ENCODE measurements around the gene FAM149B1. TPM values are rescaled to one million over a fixed set of nuclear protein-coding genes. Genes with fewer than 3 reads are reported as not detected.

Gene FAM149B1
- total RNA-seq, 1 experiment from 2014 or later, result 10.9 TPM

GRCh38 chr10:73134727-73135126, 33.2 kb upstream of the FAM149B1 start:
- DNase-seq (ENCODE audit: low spot score), result no peak
- ChIA-PET POLR2A (ENCODE audit: low non-redundant PET) (no interaction called here), CTCF (no interaction called here)
- H3K4me1 ChIP-seq (ENCODE audit: insufficient read depth, low read length, poor library complexity, severe bottlenecking), result peaks cover 9% of the 10 kb centered on the region
- no peaks in the 10 kb centered on the region for H3K9me3 ChIP-seq (ENCODE audit: low read depth, low read length, poor library complexity, severe bottlenecking)
- no peaks in the 10 kb centered on the region for H3K27me3 ChIP-seq (replicated peaks; ENCODE audit: insufficient read depth, low read depth, low read length, poor library complexity)
- intact Hi-C loops (cut with micrococcal nuclease; ENCODE audit: unreplicated experiment), result no loop called here
- TF ChIP-seq CTCF (conservative IDR thresholded peaks at IDR 0.05; ENCODE audit: low read depth, low read length) (no peak), EZH2 (IDR thresholded peaks at IDR 0.05; ENCODE audit: borderline replicate concordance, low read depth, low read length, poor library complexity, severe bottlenecking) (no peak)
- peaks cover 69% of the 10 kb centered on the region for H3K36me3 ChIP-seq (ENCODE audit: insufficient read depth, low read length, poor library complexity, severe bottlenecking)
- no peak overlapping the region for H3K27ac ChIP-seq (ENCODE audit: low read depth, low read length, poor library complexity, severe bottlenecking)
- no TSS peak for BruUV-seq (replicated peaks)
- H3K4me3 ChIP-seq (ENCODE audit: low read depth, low read length, poor library complexity, severe bottlenecking), result no peak overlapping the region

GRCh38 chr10:73136627-73137026, 31.3 kb upstream of the FAM149B1 start:
- no peaks in the 10 kb centered on the region for H3K9me3 ChIP-seq (ENCODE audit: low read depth, low read length, poor library complexity, severe bottlenecking)
- CTCF ChIA-PET, result no interaction called here
- no peak for DNase-seq (ENCODE audit: low spot score)
- H3K4me1 ChIP-seq (ENCODE audit: insufficient read depth, low read length, poor library complexity, severe bottlenecking), result peaks cover 5% of the 10 kb centered on the region
- H3K27me3 ChIP-seq (replicated peaks; ENCODE audit: insufficient read depth, low read depth, low read length, poor library complexity), result no peaks in the 10 kb centered on the region
- TF ChIP-seq EZH2 (IDR thresholded peaks at IDR 0.05; ENCODE audit: borderline replicate concordance, low read depth, low read length, poor library complexity, severe bottlenecking), result no peak
- TF ChIP-seq CTCF (conservative IDR thresholded peaks at IDR 0.05; ENCODE audit: low read depth, low read length), result no peak
- POLR2A ChIA-PET (ENCODE audit: low non-redundant PET), result no interaction called here
- H3K4me3 ChIP-seq (ENCODE audit: low read depth, low read length, poor library complexity, severe bottlenecking), result no peak overlapping the region
- peaks cover 68% of the 10 kb centered on the region for H3K36me3 ChIP-seq (ENCODE audit: insufficient read depth, low read length, poor library complexity, severe bottlenecking)
- H3K27ac ChIP-seq (ENCODE audit: low read depth, low read length, poor library complexity, severe bottlenecking), result no peak overlapping the region
- no TSS peak for BruUV-seq (replicated peaks)
- intact Hi-C loops (cut with micrococcal nuclease; ENCODE audit: unreplicated experiment), result no loop called here

GRCh38 chr10:73139251-73139650, 28.7 kb upstream of the FAM149B1 start:
- H3K9me3 ChIP-seq (ENCODE audit: low read depth, low read length, poor library complexity, severe bottlenecking), result no peaks in the 10 kb centered on the region
- POLR2A ChIA-PET (ENCODE audit: low non-redundant PET), result interaction anchor here (0.7 kb wide), 1 partner anchor 206 kb away, joined by 6 read pairs; no protein-coding TSS in a partner anchor
- peaks cover 61% of the 10 kb centered on the region for H3K36me3 ChIP-seq (ENCODE audit: insufficient read depth, low read length, poor library complexity, severe bottlenecking)

More at GRCh38 chr10:73139251-73139650, 28.7 kb upstream of the FAM149B1 start:
- CTCF ChIA-PET, result no interaction called here
- TF ChIP-seq EZH2 (IDR thresholded peaks at IDR 0.05; ENCODE audit: borderline replicate concordance, low read depth, low read length, poor library complexity, severe bottlenecking) (no peak), CTCF (conservative IDR thresholded peaks at IDR 0.05; ENCODE audit: low read depth, low read length) (no peak)
- Histone ChIP-seq H3K4me3 (ENCODE audit: low read depth, low read length, poor library complexity, severe bottlenecking) (no peak overlapping the region), H3K4me1 (ENCODE audit: insufficient read depth, low read length, poor library complexity, severe bottlenecking) (no peaks in the 10 kb centered on the region), H3K27ac (ENCODE audit: low read depth, low read length, poor library complexity, severe bottlenecking) (no peak overlapping the region), H3K27me3 (replicated peaks; ENCODE audit: insufficient read depth, low read depth, low read length, poor library complexity) (no peaks in the 10 kb centered on the region)
- intact Hi-C loops (cut with micrococcal nuclease; ENCODE audit: unreplicated experiment), result no loop called here
- BruUV-seq (replicated peaks), result no TSS peak
- DNase-seq (ENCODE audit: low spot score), result no peak
